HCT116 (cell line): ENCODE data around the gene MMEL1. TPM values are rescaled to one million over a fixed set of nuclear protein-coding genes. Genes with fewer than 3 reads are reported as not detected.
A peak's percentile ranks its signal among the peaks of the same experiment; 100 is the strongest.

Experiments
- ATAC-seq: fragments of 200-7000 bp; cut with Tn5 transposase; 2 replicates; pipeline ENCODE4 v1.9.1; 2020; ENCODE audit warnings: mild to moderate bottlenecking, moderate library complexity
- BruUV-seq: library from RNA; stranded (reverse); fragments of 400-500 nt; replicated peaks from 2 replicates; lab custom pipeline; 2021; lab: Mats Ljungman, UMichigan
- CTCF ChIA-PET: fragments of 300-600 bp; sonication (Branson Sonifier 250); formaldehyde crosslinking; loops from one replicate; lab custom pipeline; 2021; ENCODE audit warnings: antibody characterized with exemption; lab: Charles Lee
- POLR2A ChIA-PET: fragments of 300-600, 350-600 bp; sonication (Branson Sonifier 250); formaldehyde crosslinking; loops from one replicate; lab custom pipeline; 2021; ENCODE audit warnings: antibody characterized with exemption; lab: Charles Lee
- RAD21 ChIA-PET, 2 experiments: fragments of 300-600 bp; sonication (Branson Sonifier 250); formaldehyde crosslinking; loops; one replicate each; lab custom pipeline; 2023; ENCODE audit warnings: low total read pairs in 2 of 2; ENCODE audit not compliant: uncharacterized antibody in 2 of 2, unreplicated experiment in 2 of 2, low non-redundant PET in 1 of 2; lab: Charles Lee
- DNase-seq: peaks from one replicate; pipeline ENCODE4 v3.0.0-alpha.2; 2010; ENCODE audit warnings: low read depth, low spot score
- H2AFZ ChIP-seq: fragments of 200-600 bp; shearing (Covaris generic), sonication (generic); 2 replicates; pipeline ENCODE4 v1.6.1; 2017; ENCODE audit warnings: low read depth, mixed run types, mixed read lengths, antibody characterized with exemption, low read length; ENCODE audit not compliant: poor library complexity, severe bottlenecking
- H3K27ac ChIP-seq: 2 replicates; pipeline ENCODE4 v1.5.1; 2012; ENCODE audit warnings: low read depth, low read length
- H3K27me3 ChIP-seq: fragments of 200-600 bp; sonication (generic); 2 replicates; pipeline ENCODE4 v1.6.1; 2016; ENCODE audit warnings: mixed run types, low read length, mixed read lengths; ENCODE audit not compliant: insufficient read depth
- H3K36me3 ChIP-seq, 2 experiments: fragments of 200-500 bp in 1 of 2; fragments of 200-600 bp in 1 of 2; sonication (Bioruptor generic) in 1 of 2; sonication (generic) in 1 of 2; 2 replicates each; pipeline versions ENCODE4 v1.5.1 to v1.6.1; 2014 to 2016; ENCODE audit warnings: low read length in 2 of 2, inconsistent platforms in 1 of 2, mixed read lengths in 1 of 2, mixed run types in 1 of 2; ENCODE audit not compliant: insufficient read depth in 2 of 2, control insufficient read depth in 1 of 2
- H3K4me1 ChIP-seq, 2 experiments: fragments of 200-600 bp in 1 of 2; sonication (generic) in 1 of 2; 2 replicates each; pipeline versions ENCODE4 v1.5.1 to v1.6.1; 2012 to 2017; ENCODE audit warnings: low read length in 2 of 2, inconsistent platforms in 1 of 2, mild to moderate bottlenecking in 1 of 2, mixed read lengths in 1 of 2, mixed run types in 1 of 2, moderate library complexity in 1 of 2; ENCODE audit not compliant: insufficient read depth in 2 of 2, control insufficient read depth in 1 of 2
- H3K4me2 ChIP-seq: fragments of 200-600 bp; sonication (generic); 2 replicates; pipeline ENCODE4 v1.6.1; 2017; ENCODE audit warnings: mixed run types, low read length, mixed read lengths
- H3K4me3 ChIP-seq, 2 experiments: fragments of 200-600 bp in 1 of 2; sonication (generic) in 1 of 2; replicated peaks in 1 of 2; 2 replicates each; pipeline ENCODE4 v1.5.1; 2011 to 2016; ENCODE audit warnings: low read length in 2 of 2, control low read depth in 1 of 2, low read depth in 1 of 2, mild to moderate bottlenecking in 1 of 2, mixed read lengths in 1 of 2, mixed run types in 1 of 2
- H3K79me2 ChIP-seq: fragments of 200-600 bp; sonication (generic); 2 replicates; pipeline ENCODE4 v1.6.1; 2017; ENCODE audit warnings: mild to moderate bottlenecking, mixed run types, low read length, moderate library complexity, mixed read lengths; ENCODE audit not compliant: insufficient read depth
- H3K9ac ChIP-seq: fragments of 200-600 bp; sonication (generic); 2 replicates; pipeline ENCODE4 v1.6.1; 2016; ENCODE audit warnings: low read length, mixed read lengths
- H3K9me2 ChIP-seq: fragments of 200-600 bp; sonication (generic), shearing (Covaris generic); 2 replicates; pipeline ENCODE4 v1.6.1; 2017; ENCODE audit warnings: mixed run types, mild to moderate bottlenecking, moderate library complexity; ENCODE audit not compliant: insufficient read depth
- H3K9me3 ChIP-seq, 2 experiments: fragments of 200-500 bp in 1 of 2; fragments of 200-600 bp in 1 of 2; sonication (Bioruptor generic) in 1 of 2; sonication (generic) in 1 of 2; 2 replicates each; pipeline ENCODE4 v1.6.1; 2014 to 2017; ENCODE audit warnings: low read length in 2 of 2, mixed read lengths in 2 of 2, inconsistent platforms in 1 of 2, low read depth in 1 of 2, mild to moderate bottlenecking in 1 of 2, mixed run types in 1 of 2, moderate library complexity in 1 of 2; ENCODE audit not compliant: control insufficient read depth in 1 of 2, insufficient read depth in 1 of 2
- H4K20me1 ChIP-seq: fragments of 200-600 bp; sonication (generic), shearing (Covaris generic); 2 replicates; pipeline ENCODE4 v1.6.1; 2017; ENCODE audit warnings: mixed run types, mild to moderate bottlenecking, moderate library complexity; ENCODE audit not compliant: insufficient read depth
- CBX3 ChIP-seq: IDR thresholded peaks from 2 replicates; pipeline ENCODE4 v1.6.1; 2012; ENCODE audit warnings: low read depth
- EZH2 ChIP-seq: fragments of 200-600 bp; sonication (generic); IDR thresholded peaks from 2 replicates; pipeline ENCODE4 v1.6.1; 2017; ENCODE audit warnings: antibody characterized with exemption, mixed run types
- POLR2A ChIP-seq: IDR thresholded peaks from 2 replicates; pipeline ENCODE4 v1.7.0; 2011; ENCODE audit warnings: borderline replicate concordance; ENCODE audit not compliant: insufficient read depth, insufficient read length; ENCODE audit errors: extremely low read depth
- POLR2AphosphoS5 ChIP-seq: IDR thresholded peaks from 2 replicates; pipeline ENCODE4 v1.6.1; 2011; ENCODE audit warnings: mild to moderate bottlenecking, low read depth, low read length, moderate library complexity
- YY1 ChIP-seq: IDR thresholded peaks from 2 replicates; pipeline ENCODE4 v1.6.1; 2011; ENCODE audit warnings: low read length, low read depth, moderate library complexity, mild to moderate bottlenecking; ENCODE audit not compliant: insufficient replicate concordance; ENCODE audit errors: extremely low read depth
- intact Hi-C: fragments of 100-400 bp; cut with micrococcal nuclease; formaldehyde crosslinking; loops from 2 replicates; pipeline ENCODE4 v1.10.0; 2022
- total RNA-seq: library from RNA; stranded (reverse); gene quantifications from one replicate; pipeline ENCODE4 v1.2.1, GENCODE V29; 2021; ENCODE audit not compliant: unreplicated experiment

Gene MMEL1
- total RNA-seq, 1 experiment from 2014 or later = 2.7 TPM

- peak within 1 kb of the TSS; percentile 81 for H3K27ac ChIP-seq
- peak; percentile 50 for TF ChIP-seq POLR2AphosphoS5
- TF ChIP-seq POLR2A = peak; percentile 27
- TF ChIP-seq EZH2 = no peak
- TF ChIP-seq CBX3 = no peak
- TF ChIP-seq YY1 = peak; percentile 86
- TF ChIP-seq, all 23 proteins: peak for 3
- peak; percentile 94 for DNase-seq
- ATAC-seq = peak; percentile 86
- H2AFZ ChIP-seq = no peak within 1 kb of the TSS
- H3K27me3 ChIP-seq = no peaks in the 10 kb centered on the region
- POLR2A ChIA-PET = interaction anchor here (1.3 to 1.7 kb wide), 2 partner anchors 28 to 174 kb away, joined by 4 read pairs; partner anchors contain the start of gene PEX10
- no TSS peak for BruUV-seq
- H3K4me2 ChIP-seq = peak within 1 kb of the TSS; percentile 96
- intact Hi-C loops = loop anchor here (1.0 to 10.0 kb wide), 3 partner anchors 24 to 1018 kb away; no protein-coding TSS in a partner anchor
- no peaks in the 10 kb centered on the region; the same call in 1 of the 2 replicates for H3K79me2 ChIP-seq
- H4K20me1 ChIP-seq = no peaks in the 10 kb centered on the region
- CTCF ChIA-PET = interaction anchor here (1.4 kb wide), 1 partner anchor 40 kb away, joined by 4 read pairs; no protein-coding TSS in a partner anchor
- H3K4me3 ChIP-seq = peak within 1 kb of the TSS; percentile 75 to 90
- H3K9me3 ChIP-seq = no peaks in the 10 kb centered on the region
- peaks cover 4 to 31% of the 10 kb centered on the region in 2 experiments; a peak in 3 of 4 replicates for H3K4me1 ChIP-seq
- H3K9ac ChIP-seq = peak within 1 kb of the TSS; percentile 86
- RAD21 ChIA-PET = interaction anchor here (0.5 to 1.1 kb wide), 6 partner anchors 23 to 392 kb away, joined by 3 to 9 read pairs (median 4); partner anchors contain the start of gene FAAP20 (in 1 of the 2)
- H3K9me2 ChIP-seq = no peaks in the 10 kb centered on the region
- no peaks in the 10 kb centered on the region for H3K36me3 ChIP-seq
These were observed 46.4 kb downstream of the MMEL1 start, which contains the start of gene PRXL2B for GRCh38 chr1:2586154-2587070. TSS of gene PRXL2B (plus strand) at chr1:2586777. CDS start at chr1:2586886, 109 bp downstream.
